ENCODE data around the gene GPC1. TPM values are rescaled to one million over a fixed set of nuclear protein-coding genes. Genes with fewer than 3 reads are reported as not detected.

GPC1 gene
- total RNA-seq, 4 donors from 2014 or later: 112 to 188 (median 180) TPM

DNA sequence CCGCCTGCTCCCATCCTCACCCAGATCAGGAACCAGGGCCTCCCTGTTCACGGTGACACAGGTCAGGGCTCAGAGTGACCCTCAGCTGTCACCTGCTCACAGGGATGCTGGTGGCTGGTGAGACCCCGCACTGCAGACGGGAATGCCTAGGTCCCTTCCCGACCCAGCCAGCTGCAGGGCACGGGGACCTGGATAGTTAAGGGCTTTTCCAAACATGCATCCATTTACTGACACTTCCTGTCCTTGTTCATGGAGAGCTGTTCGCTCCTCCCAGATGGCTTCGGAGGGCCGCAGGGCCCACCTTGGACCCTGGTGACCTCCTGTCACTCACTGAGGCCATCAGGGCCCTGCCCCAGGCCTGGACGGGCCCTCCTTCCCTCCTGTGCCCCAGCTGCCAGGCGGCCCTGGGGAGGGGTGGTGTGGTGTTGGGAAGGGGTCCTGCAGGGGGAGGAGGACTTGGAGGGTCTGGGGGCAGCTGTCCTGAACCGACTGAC is 31.7 kb downstream of the GPC1 start:
- H3K27me3 ChIP-seq: no peaks in the 10 kb centered on the region
- H3K4me1 ChIP-seq: no peaks in the 10 kb centered on the region
- intact Hi-C loops (cut with DNase I; ENCODE audit: low total_unique reads) (no loop called here), in situ Hi-C loops (cut with MboI; ENCODE audit: low sequenced_read_pairs in 4 of 4) (no loop called here)
- no peak overlapping the region for H3K27ac ChIP-seq
- ATAC-seq: no peak
- peaks cover 0 to 31% of the 10 kb centered on the region in 2 donors for H3K36me3 ChIP-seq
- peak in 1 of 2 donors; percentile 1 for DNase-seq
- TF ChIP-seq, protein P1, sequence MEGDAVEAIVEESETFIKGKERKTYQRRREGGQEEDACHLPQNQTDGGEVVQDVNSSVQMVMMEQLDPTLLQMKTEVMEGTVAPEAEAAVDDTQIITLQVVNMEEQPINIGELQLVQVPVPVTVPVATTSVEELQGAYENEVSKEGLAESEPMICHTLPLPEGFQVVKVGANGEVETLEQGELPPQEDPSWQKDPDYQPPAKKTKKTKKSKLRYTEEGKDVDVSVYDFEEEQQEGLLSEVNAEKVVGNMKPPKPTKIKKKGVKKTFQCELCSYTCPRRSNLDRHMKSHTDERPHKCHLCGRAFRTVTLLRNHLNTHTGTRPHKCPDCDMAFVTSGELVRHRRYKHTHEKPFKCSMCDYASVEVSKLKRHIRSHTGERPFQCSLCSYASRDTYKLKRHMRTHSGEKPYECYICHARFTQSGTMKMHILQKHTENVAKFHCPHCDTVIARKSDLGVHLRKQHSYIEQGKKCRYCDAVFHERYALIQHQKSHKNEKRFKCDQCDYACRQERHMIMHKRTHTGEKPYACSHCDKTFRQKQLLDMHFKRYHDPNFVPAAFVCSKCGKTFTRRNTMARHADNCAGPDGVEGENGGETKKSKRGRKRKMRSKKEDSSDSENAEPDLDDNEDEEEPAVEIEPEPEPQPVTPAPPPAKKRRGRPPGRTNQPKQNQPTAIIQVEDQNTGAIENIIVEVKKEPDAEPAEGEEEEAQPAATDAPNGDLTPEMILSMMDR (IDR thresholded peaks at IDR 0.05 in 4 of 5, conservative IDR thresholded peaks at IDR 0.05 in 1 of 5): no peak
- TF ChIP-seq POLR2A (IDR thresholded peaks at IDR 0.05): no peak
- no peaks in the 10 kb centered on the region for H3K9me3 ChIP-seq
- no peak overlapping the region for H3K4me3 ChIP-seq

- TF ChIP-seq, protein P1 (IDR thresholded peaks at IDR 0.05 in 4 of 5, conservative IDR thresholded peaks at IDR 0.05 in 1 of 5): no peak
- Histone ChIP-seq H3K9me3 (no peaks in the 10 kb centered on the region), H3K27ac (no peak overlapping the region), H3K27me3 (no peaks in the 10 kb centered on the region), H3K36me3 (peaks cover 0 to 25% of the 10 kb centered on the region in 2 donors), H3K4me1 (no peaks in the 10 kb centered on the region), H3K4me3 (no peak overlapping the region)
- DNase-seq (peak; percentile 1 to 13), ATAC-seq (no peak)
- intact Hi-C loops (cut with DNase I; ENCODE audit: low total_unique reads) (no loop called here), in situ Hi-C loops (cut with MboI; ENCODE audit: low sequenced_read_pairs in 4 of 4) (no loop called here)
Measured at GRCh38 chr2:240467659-240468302, 32.3 kb downstream of the GPC1 start.

DNA sequence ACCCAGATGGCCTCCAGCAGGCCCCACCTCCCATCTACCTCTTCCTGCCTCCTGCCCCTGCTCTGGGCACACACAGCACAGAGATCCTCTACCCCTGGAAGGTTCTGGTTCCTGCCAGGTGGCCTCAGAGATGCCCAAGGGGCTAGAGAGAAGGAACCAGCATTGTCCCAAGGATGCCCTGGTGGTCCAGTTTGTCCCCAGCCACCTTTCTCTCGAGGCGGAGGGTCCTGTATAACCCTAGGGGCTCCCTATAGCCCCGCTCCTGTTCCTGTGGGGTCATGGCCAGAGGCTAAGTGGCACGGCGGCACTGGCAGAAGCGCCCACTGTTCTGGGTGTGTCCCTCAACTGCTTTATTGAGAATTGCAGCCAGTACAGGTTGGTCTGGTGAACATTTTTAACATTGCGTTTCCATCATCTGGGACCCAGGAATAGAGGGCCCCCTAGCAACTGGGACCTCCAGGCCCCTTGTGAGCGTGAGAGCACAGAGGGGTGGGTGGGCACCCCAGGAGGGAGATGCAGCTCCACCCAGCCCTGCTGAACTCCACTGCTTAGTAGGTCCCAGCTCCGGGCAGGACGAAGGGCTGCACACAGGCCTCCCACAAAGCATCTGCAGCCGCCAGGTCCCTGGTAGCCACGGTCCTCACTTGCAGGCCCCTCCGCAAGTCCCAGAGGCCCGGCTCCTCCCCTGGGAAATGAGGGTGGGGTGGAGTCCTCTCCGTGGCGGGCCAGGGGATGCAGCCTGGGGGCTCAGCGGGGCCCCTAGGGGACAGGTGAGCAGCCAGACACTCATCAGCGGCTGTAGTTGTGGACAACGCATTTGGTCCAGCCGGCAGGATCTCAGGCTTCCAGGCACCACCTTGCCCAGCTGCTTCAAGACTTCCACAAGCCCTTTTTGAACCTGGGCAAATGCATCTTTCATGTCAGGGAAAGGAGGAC is 33.1 kb downstream of the GPC1 start:
- no peak for ATAC-seq
- TF ChIP-seq POLR2A (IDR thresholded peaks at IDR 0.05): no peak
- TF ChIP-seq, protein P1 (IDR thresholded peaks at IDR 0.05 in 4 of 5, conservative IDR thresholded peaks at IDR 0.05 in 1 of 5): no peak
- H3K4me3 ChIP-seq: no peak overlapping the region
- H3K4me1 ChIP-seq: no peaks in the 10 kb centered on the region
- intact Hi-C loops (cut with DNase I; ENCODE audit: low total_unique reads) (no loop called here), in situ Hi-C loops (cut with MboI; ENCODE audit: low sequenced_read_pairs in 4 of 4) (no loop called here)
- H3K27me3 ChIP-seq: no peaks in the 10 kb centered on the region
- peaks cover 0 to 21% of the 10 kb centered on the region in 2 donors for H3K36me3 ChIP-seq
- H3K27ac ChIP-seq: no peak overlapping the region
- peaks cover 0 to 4% (median 0%) of the 10 kb centered on the region in 3 donors for H3K9me3 ChIP-seq
- peak in 1 of 2 donors; percentile 1 for DNase-seq

DNA sequence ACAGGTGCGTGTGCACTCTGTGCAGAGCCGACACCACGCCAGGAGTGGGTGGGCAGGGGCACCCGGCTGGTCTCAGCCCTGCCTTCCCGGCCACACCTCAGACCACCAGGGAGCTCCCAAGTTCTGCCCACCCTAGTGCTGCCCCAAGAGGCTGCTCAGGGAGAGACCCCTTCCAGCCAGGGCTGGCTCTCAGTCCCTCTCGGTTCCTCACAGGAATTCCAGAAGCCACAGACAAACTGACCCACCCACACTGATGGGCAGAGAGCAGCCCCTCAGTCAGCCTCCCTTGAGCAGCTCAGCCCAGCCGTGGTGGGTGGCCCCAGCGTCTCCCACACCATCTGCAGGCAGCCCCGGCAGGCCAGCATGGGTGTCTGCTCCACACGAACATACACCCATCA is 33.8 kb downstream of the GPC1 start:
- peak in 1 of 2 donors; percentile 1 for DNase-seq

More for the DNA sequence above, 33.8 kb downstream of the GPC1 start:
- Histone ChIP-seq H3K4me1 (no peaks in the 10 kb centered on the region), H3K27ac (no peak overlapping the region), H3K9me3 (peaks cover 0 to 4% (median 0%) of the 10 kb centered on the region in 3 donors), H3K4me3 (no peak overlapping the region), H3K36me3 (peaks cover 0 to 14% of the 10 kb centered on the region in 2 donors), H3K27me3 (no peaks in the 10 kb centered on the region)
- TF ChIP-seq, protein P1 (IDR thresholded peaks at IDR 0.05 in 4 of 5, conservative IDR thresholded peaks at IDR 0.05 in 1 of 5): no peak
- TF ChIP-seq POLR2A (IDR thresholded peaks at IDR 0.05): no peak
- in situ Hi-C loops (cut with MboI; ENCODE audit: low sequenced_read_pairs in 4 of 4): no loop called here
- ATAC-seq: no peak
- intact Hi-C loops (cut with DNase I; ENCODE audit: low total_unique reads): no loop called here
